ENCODE results near the gene TMEM145.

DNA sequence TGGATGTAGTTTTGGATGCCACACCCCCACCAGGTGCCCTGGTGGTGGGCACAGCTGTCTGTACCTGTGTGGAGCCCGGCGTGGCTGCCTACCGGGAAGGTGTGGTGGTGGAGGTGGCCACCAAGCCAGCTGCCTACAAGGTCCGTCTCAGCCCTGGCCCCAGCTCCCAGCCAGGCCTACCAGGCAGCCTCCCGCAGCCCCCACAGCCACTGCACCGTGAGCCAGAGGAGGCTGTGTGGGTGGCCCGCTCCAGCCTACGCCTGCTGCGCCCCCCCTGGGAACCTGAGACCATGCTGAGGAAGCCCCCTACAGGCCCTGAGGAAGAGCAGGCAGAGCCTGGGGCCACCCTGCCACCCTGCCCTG lies 40.6 kb upstream of the TMEM145 start:
- TF ChIP-seq, protein P1, sequence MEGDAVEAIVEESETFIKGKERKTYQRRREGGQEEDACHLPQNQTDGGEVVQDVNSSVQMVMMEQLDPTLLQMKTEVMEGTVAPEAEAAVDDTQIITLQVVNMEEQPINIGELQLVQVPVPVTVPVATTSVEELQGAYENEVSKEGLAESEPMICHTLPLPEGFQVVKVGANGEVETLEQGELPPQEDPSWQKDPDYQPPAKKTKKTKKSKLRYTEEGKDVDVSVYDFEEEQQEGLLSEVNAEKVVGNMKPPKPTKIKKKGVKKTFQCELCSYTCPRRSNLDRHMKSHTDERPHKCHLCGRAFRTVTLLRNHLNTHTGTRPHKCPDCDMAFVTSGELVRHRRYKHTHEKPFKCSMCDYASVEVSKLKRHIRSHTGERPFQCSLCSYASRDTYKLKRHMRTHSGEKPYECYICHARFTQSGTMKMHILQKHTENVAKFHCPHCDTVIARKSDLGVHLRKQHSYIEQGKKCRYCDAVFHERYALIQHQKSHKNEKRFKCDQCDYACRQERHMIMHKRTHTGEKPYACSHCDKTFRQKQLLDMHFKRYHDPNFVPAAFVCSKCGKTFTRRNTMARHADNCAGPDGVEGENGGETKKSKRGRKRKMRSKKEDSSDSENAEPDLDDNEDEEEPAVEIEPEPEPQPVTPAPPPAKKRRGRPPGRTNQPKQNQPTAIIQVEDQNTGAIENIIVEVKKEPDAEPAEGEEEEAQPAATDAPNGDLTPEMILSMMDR (IDR thresholded peaks at IDR 0.05; ENCODE audit: low read depth, low read length), result no peak
- TF ChIP-seq EZH2phosphoT487 (IDR thresholded peaks at IDR 0.05; ENCODE audit: low read depth), result no peak

All from OCI-LY3 (cell line).